Measurements from ENCODE around the gene SEZ6L.

- TF ChIP-seq ZNF274 (IDR thresholded peaks at IDR 0.05; ENCODE audit: low read depth, low read length) (no peak), YY1 (IDR thresholded peaks at IDR 0.05; ENCODE audit: insufficient read depth, insufficient read length) (no peak), SUZ12 (IDR thresholded peaks at IDR 0.05; ENCODE audit: extremely low read depth, insufficient read depth, insufficient read length) (no peak)
Observed at GRCh38 chr22:26135806-26136205, 33.5 kb upstream of the SEZ6L start.
